Measurements from ENCODE around the gene KCNN2.

DNA sequence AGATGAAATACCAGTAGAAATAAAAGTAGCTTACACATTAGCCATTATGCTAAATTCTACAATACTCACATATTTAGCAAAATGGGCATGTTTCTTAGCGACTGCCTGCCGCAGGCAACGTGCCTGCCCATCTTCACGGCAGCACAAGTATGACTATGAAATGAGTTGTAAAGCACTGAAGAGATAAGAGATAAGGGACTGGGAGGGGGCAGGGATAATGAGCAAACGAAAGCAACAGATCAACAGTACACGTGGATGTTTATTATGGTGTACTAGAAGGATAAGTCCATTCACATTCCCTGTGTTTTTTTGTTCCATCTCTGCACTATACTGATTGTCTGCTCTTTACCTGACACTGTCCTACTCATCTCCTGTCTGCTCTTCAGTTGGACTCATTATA, 44.1 kb upstream of the KCNN2 start:
- TF ChIP-seq, protein P1, sequence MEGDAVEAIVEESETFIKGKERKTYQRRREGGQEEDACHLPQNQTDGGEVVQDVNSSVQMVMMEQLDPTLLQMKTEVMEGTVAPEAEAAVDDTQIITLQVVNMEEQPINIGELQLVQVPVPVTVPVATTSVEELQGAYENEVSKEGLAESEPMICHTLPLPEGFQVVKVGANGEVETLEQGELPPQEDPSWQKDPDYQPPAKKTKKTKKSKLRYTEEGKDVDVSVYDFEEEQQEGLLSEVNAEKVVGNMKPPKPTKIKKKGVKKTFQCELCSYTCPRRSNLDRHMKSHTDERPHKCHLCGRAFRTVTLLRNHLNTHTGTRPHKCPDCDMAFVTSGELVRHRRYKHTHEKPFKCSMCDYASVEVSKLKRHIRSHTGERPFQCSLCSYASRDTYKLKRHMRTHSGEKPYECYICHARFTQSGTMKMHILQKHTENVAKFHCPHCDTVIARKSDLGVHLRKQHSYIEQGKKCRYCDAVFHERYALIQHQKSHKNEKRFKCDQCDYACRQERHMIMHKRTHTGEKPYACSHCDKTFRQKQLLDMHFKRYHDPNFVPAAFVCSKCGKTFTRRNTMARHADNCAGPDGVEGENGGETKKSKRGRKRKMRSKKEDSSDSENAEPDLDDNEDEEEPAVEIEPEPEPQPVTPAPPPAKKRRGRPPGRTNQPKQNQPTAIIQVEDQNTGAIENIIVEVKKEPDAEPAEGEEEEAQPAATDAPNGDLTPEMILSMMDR (IDR thresholded peaks at IDR 0.05; ENCODE audit: extremely low read depth in 1 of 2, insufficient read depth in 1 of 2, low read depth in 1 of 2, low read length in 2 of 2): no peak
- TF ChIP-seq EZH2 (IDR thresholded peaks at IDR 0.05; ENCODE audit: borderline replicate concordance, low read depth, low read length, severe bottlenecking): no peak
- TF ChIP-seq MYC (IDR thresholded peaks at IDR 0.05; ENCODE audit: low read depth, low read length): no peak
- TF ChIP-seq, protein P2, sequence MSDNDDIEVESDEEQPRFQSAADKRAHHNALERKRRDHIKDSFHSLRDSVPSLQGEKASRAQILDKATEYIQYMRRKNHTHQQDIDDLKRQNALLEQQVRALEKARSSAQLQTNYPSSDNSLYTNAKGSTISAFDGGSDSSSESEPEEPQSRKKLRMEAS (IDR thresholded peaks at IDR 0.05; ENCODE audit: insufficient read depth, insufficient read length): no peak
- TF ChIP-seq POLR2AphosphoS5 (IDR thresholded peaks at IDR 0.05; ENCODE audit: insufficient read depth, low read depth, low read length): no peak
- no peak for TF ChIP-seq POLR2A (IDR thresholded peaks at IDR 0.05; ENCODE audit: low read depth, low read length)

Measured in endothelial cell of umbilical vein (primary cell).